Measurements from ENCODE around the gene C20orf204.

C20orf204 gene

GRCh38 chr20:64064145-64064698 is 28.2 kb downstream of the C20orf204 start:
- H3K9me3 ChIP-seq (ENCODE audit: control insufficient read depth, insufficient read depth, low read length): no peaks in the 10 kb centered on the region
- H3K4me1 ChIP-seq (ENCODE audit: insufficient read depth, low read length): peaks cover 26% of the 10 kb centered on the region
- H3K9ac ChIP-seq (ENCODE audit: low read depth, low read length): peak overlapping the region; percentile 80; the same call in 1 of the 2 replicates
- H3K36me3 ChIP-seq (ENCODE audit: insufficient read depth, low read length): no peaks in the 10 kb centered on the region

DNA sequence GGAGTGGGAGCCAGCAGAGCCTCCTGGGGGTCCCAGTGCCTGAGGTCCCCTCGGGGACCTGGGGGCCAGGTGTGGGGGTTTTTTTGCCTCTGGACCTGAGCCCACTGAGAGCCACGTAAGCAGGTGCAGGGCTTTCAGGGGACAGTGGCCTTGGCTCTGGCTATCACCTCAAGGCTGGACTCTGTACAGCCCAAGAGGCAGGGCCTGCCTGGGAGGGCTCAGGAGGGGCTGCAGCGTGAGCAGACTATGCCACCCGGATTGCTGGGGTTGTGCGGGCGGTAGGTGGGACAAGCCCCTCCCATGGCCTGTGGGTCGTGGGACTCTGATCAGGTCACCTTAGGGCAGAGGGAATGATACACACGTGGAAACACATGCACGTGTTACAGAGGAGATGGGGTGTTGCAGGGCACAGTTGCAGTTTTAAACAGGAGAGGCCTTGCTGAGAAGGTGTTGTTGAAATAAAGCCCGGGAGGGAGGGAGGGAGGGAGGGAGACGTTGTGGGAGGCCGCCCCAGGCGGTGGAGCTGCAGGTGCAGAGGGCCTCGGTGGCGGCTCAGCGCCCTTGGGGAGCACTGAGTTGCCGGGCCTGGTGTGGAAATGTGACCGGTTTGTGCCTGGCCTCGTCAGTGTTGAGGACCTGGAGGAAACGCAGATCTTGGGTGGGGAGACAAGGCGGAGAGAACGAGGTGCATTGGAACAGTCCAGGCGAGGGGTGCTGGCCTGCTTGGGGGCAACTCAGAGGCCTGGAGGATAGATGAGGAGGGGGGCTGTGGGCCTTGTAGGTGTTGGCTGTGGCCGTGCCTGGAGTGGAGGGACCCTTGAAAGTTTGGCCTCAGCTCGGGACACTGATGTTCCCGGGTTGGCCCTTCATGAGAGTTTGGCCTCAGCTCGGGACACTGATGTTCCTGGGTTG is 29.3 kb downstream of the C20orf204 start:
- Histone ChIP-seq H3K36me3 (ENCODE audit: insufficient read depth, low read length) (no peaks in the 10 kb centered on the region), H3K9ac (ENCODE audit: low read depth, low read length) (no peak overlapping the region), H3K9me3 (ENCODE audit: control insufficient read depth, insufficient read depth, low read length) (no peaks in the 10 kb centered on the region), H3K4me1 (ENCODE audit: insufficient read depth, low read length) (peaks cover 26% of the 10 kb centered on the region)

DNA sequence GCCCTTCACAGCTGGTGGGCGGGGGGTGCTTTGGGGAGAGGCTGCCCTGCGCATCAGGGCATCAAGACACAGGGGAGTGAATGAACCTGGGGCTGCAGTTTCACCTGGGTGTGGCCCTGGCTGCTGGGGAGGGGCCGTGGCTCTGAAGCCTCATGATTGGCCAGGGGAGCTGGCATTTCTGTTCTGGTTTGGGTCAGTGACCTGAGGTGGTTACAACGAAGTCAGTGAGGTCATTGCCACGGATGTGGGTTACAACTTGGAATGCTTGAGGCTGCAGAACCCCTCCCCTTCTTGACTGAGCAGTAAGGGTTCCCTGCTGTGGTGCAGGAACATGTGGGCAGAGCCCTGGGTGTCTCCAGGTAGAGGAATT is 30.0 kb downstream of the C20orf204 start:
- no peak overlapping the region for H3K9ac ChIP-seq (ENCODE audit: low read depth, low read length)
- peaks cover 26% of the 10 kb centered on the region for H3K4me1 ChIP-seq (ENCODE audit: insufficient read depth, low read length)

GRCh38 chr20:64067005-64067632 is 31.1 kb downstream of the C20orf204 start:
- Histone ChIP-seq H3K9ac (ENCODE audit: low read depth, low read length) (no peak overlapping the region), H3K36me3 (ENCODE audit: insufficient read depth, low read length) (no peaks in the 10 kb centered on the region), H3K4me1 (ENCODE audit: insufficient read depth, low read length) (peaks cover 24% of the 10 kb centered on the region)

More for the DNA sequence above, 30.0 kb downstream of the C20orf204 start:
- Histone ChIP-seq H3K36me3 (ENCODE audit: insufficient read depth, low read length) (no peaks in the 10 kb centered on the region), H3K9me3 (ENCODE audit: control insufficient read depth, insufficient read depth, low read length) (no peaks in the 10 kb centered on the region)

GRCh38 chr20:64067733-64068307 is 31.8 kb downstream of the C20orf204 start:
- H3K9ac ChIP-seq (ENCODE audit: low read depth, low read length): no peak overlapping the region
- H3K4me1 ChIP-seq (ENCODE audit: insufficient read depth, low read length): peaks cover 21% of the 10 kb centered on the region

More at GRCh38 chr20:64067005-64067632, 31.1 kb downstream of the C20orf204 start:
- H3K9me3 ChIP-seq (ENCODE audit: control insufficient read depth, insufficient read depth, low read length): no peaks in the 10 kb centered on the region

GRCh38 chr20:64068386-64069208 is 32.6 kb downstream of the C20orf204 start:
- H3K9ac ChIP-seq (ENCODE audit: low read depth, low read length): no peak overlapping the region
- no peaks in the 10 kb centered on the region for H3K36me3 ChIP-seq (ENCODE audit: insufficient read depth, low read length)
- H3K9me3 ChIP-seq (ENCODE audit: control insufficient read depth, insufficient read depth, low read length): no peaks in the 10 kb centered on the region
- H3K4me1 ChIP-seq (ENCODE audit: insufficient read depth, low read length): peaks cover 21% of the 10 kb centered on the region

More at GRCh38 chr20:64067733-64068307, 31.8 kb downstream of the C20orf204 start:
- Histone ChIP-seq H3K36me3 (ENCODE audit: insufficient read depth, low read length) (no peaks in the 10 kb centered on the region), H3K9me3 (ENCODE audit: control insufficient read depth, insufficient read depth, low read length) (no peaks in the 10 kb centered on the region)

DNA sequence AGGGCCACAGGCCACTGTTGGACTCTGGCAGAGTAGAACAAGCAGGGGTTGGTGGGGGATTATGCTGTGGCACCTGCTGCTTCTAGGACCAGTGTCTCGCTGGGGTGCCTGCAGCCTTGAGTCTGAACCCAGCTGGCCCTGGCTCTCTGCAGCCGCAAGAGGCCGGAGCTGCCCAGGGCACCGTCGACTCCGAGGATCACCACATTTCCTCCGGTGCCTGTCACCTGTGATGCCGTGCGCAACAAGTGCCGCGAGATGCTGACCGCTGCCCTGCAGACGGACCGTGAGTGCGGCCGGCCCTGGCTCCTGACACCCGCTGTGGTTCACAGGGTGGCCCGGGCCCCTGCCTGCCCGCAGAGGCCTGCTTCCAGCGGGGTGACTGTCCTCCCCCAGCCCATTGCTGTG is 33.2 kb downstream of the C20orf204 start:
- Histone ChIP-seq H3K4me1 (ENCODE audit: insufficient read depth, low read length) (peaks cover 20% of the 10 kb centered on the region), H3K9me3 (ENCODE audit: control insufficient read depth, insufficient read depth, low read length) (no peaks in the 10 kb centered on the region), H3K36me3 (ENCODE audit: insufficient read depth, low read length) (no peaks in the 10 kb centered on the region), H3K9ac (ENCODE audit: low read depth, low read length) (no peak overlapping the region)

DNA sequence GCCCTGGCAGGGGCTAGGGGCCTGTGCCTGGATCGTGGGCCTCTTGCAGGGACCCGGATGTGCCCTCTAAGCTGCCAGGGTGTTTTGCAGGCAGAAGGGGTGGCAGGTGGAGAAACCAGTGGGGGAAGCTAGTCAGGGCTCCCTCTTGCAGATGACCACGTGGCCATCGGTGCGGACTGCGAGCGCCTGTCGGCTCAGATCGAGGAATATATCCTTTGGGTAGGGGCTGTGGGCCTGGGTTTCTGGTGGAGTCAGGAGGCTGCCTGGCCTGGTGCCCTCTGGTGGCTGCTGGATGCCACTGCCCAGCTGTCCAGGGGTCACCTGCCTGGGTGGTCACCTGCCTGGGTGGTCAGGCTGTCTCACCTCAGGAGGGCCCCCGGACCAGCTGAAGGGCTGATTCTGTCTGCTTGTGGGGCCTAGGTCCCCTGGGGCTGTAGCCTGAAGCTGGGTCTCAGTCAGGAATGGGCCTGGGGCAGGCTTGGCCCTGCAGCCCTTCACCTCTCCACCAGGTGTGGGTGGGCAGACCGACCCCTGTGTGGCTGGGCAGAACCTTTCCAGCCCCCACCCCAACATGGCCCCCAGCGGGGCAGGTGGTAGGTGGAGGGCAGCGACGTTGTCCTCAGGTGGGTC is 33.7 kb downstream of the C20orf204 start:
- Histone ChIP-seq H3K36me3 (ENCODE audit: insufficient read depth, low read length) (no peaks in the 10 kb centered on the region), H3K9ac (ENCODE audit: low read depth, low read length) (no peak overlapping the region), H3K4me1 (ENCODE audit: insufficient read depth, low read length) (peaks cover 16% of the 10 kb centered on the region), H3K9me3 (ENCODE audit: control insufficient read depth, insufficient read depth, low read length) (no peaks in the 10 kb centered on the region)

- no peaks in the 10 kb centered on the region for H3K36me3 ChIP-seq (ENCODE audit: insufficient read depth, low read length)
- peaks cover 11% of the 10 kb centered on the region for H3K4me1 ChIP-seq (ENCODE audit: insufficient read depth, low read length)
- H3K9me3 ChIP-seq (ENCODE audit: control insufficient read depth, insufficient read depth, low read length): no peaks in the 10 kb centered on the region
- no peak overlapping the region for H3K9ac ChIP-seq (ENCODE audit: low read depth, low read length)
These were observed 34.4 kb downstream of the C20orf204 start for GRCh38 chr20:64070244-64070993.

DNA sequence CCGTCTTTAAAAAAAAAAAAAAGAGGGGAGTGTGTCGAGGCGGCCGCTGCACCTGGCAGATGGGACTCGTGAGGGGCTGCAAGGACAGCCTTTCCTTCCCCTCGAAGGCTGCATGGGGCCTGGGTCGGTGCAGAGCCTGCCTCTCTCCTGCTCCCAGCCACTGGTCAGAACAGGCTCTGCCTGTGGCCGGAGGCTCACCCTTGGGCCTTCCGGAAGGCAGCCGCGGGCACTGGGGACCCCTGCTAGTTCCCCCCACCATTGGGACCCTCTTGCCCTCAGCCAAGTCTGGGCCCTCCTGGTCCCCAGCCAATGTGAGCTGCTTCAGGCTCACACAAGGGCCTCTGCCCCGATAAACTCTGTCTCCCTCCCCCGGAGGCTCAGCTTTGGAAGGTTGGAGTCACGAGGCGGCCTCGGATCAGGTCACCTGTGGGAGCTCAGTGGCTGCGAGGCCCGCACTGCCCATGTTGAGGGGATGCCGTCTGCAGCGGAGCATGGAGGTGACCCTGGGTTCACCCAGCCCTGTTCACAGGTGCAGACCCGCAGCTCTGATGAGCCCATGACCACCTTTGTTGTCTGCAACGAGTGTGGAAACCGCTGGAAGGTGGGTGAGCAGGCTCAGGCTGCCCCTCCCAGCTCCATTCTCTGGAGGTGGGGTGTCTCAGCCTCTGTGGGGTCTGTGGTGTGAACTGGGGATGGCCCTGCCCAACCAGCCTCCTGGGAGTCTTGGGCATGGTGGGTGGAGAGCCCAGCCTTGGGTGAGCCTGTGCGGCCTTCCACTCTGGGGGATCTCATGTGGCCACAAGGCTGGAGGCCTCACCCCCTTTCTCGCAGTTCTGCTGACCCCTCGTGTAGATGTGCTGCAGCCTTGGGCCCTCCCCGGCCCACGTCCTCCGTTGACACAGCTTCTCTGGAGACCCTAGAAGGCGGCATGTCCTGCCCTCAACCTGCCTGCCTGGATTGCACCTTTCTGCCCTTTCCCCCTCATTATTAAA is 35.7 kb downstream of the C20orf204 start:
- H3K4me1 ChIP-seq (ENCODE audit: insufficient read depth, low read length): peaks cover under 1% of the 10 kb centered on the region; the same call in 1 of the 2 replicates
- H3K9ac ChIP-seq (ENCODE audit: low read depth, low read length): no peak overlapping the region
- no peaks in the 10 kb centered on the region for H3K36me3 ChIP-seq (ENCODE audit: insufficient read depth, low read length)
- H3K9me3 ChIP-seq (ENCODE audit: control insufficient read depth, insufficient read depth, low read length): no peaks in the 10 kb centered on the region

- Histone ChIP-seq H3K9me3 (ENCODE audit: control insufficient read depth, insufficient read depth, low read length) (no peaks in the 10 kb centered on the region), H3K36me3 (ENCODE audit: insufficient read depth, low read length) (no peaks in the 10 kb centered on the region), H3K9ac (ENCODE audit: low read depth, low read length) (no peak overlapping the region), H3K4me1 (ENCODE audit: insufficient read depth, low read length) (no peaks in the 10 kb centered on the region)
These were observed 36.6 kb downstream of the C20orf204 start for GRCh38 chr20:64072498-64073063.
